H9 (cell line): ENCODE data around the gene PPHLN1. TPM values are rescaled to one million over a fixed set of nuclear protein-coding genes. Genes with fewer than 3 reads are reported as not detected.

Source experiments
- DNase-seq: peaks from one replicate; pipeline ENCODE4 v3.0.0-alpha.2; 2017
- H2AFZ ChIP-seq: one replicate; pipeline ENCODE4 v1.6.1; 2013; ENCODE audit warnings: mild to moderate bottlenecking, low read length, control low read depth, moderate library complexity
- H2AK5ac ChIP-seq: 2 replicates; pipeline ENCODE4 v1.6.1; 2013; ENCODE audit warnings: low read length, control low read depth, mixed read lengths; ENCODE audit not compliant: insufficient read length
- H2BK120ac ChIP-seq: one replicate; pipeline ENCODE4 v1.6.1; 2013; ENCODE audit warnings: low read depth, mild to moderate bottlenecking, low read length, control low read depth, inconsistent platforms; ENCODE audit not compliant: poor library complexity, severe bottlenecking
- H2BK12ac ChIP-seq: 2 replicates; pipeline ENCODE4 v1.6.1; 2013; ENCODE audit warnings: low read length, control low read depth, mixed read lengths, low read depth; ENCODE audit not compliant: insufficient read length
- H2BK15ac ChIP-seq: 2 replicates; pipeline ENCODE4 v1.6.1; 2013; ENCODE audit warnings: low read depth, low read length, control low read depth
- H2BK20ac ChIP-seq: one replicate; pipeline ENCODE4 v1.6.1; 2013; ENCODE audit warnings: low read depth, mild to moderate bottlenecking, low read length, control low read depth, inconsistent platforms; ENCODE audit not compliant: poor library complexity, severe bottlenecking
- H2BK5ac ChIP-seq: 2 replicates; pipeline ENCODE4 v1.6.1; 2013; ENCODE audit warnings: low read length, control low read depth, mixed read lengths; ENCODE audit not compliant: insufficient read length
- H3K14ac ChIP-seq: 2 replicates; pipeline ENCODE4 v1.6.1; 2013; ENCODE audit warnings: low read length, control low read depth; ENCODE audit not compliant: insufficient read depth
- H3K18ac ChIP-seq: 2 replicates; pipeline ENCODE4 v1.6.1; 2013; ENCODE audit warnings: low read depth, mild to moderate bottlenecking, mixed read lengths, low read length, control low read depth; ENCODE audit not compliant: insufficient read length
- H3K23ac ChIP-seq: 2 replicates; pipeline ENCODE4 v1.6.1; 2013; ENCODE audit warnings: low read length, control low read depth, mixed read lengths, low read depth; ENCODE audit not compliant: insufficient read length
- H3K23me2 ChIP-seq: 2 replicates; pipeline ENCODE4 v1.6.1; 2013; ENCODE audit warnings: low read depth, mild to moderate bottlenecking, mixed read lengths, low read length, control low read depth; ENCODE audit not compliant: insufficient read length, poor library complexity, severe bottlenecking
- H3K27ac ChIP-seq: 2 replicates; pipeline ENCODE4 v1.5.1; 2013; ENCODE audit warnings: low read length, control low read depth, mixed read lengths, low read depth; ENCODE audit not compliant: insufficient read length
- H3K27me3 ChIP-seq: 2 replicates; pipeline ENCODE4 v1.6.1; 2013; ENCODE audit warnings: low read length, control low read depth, inconsistent platforms; ENCODE audit not compliant: insufficient read depth
- H3K4ac ChIP-seq: 2 replicates; pipeline ENCODE4 v1.6.1; 2013; ENCODE audit warnings: low read depth, mild to moderate bottlenecking, control low read depth, inconsistent platforms, low read length, moderate library complexity
- H3K4me1 ChIP-seq: 2 replicates; pipeline ENCODE4 v1.6.1; 2013; ENCODE audit warnings: low read length, control low read depth, inconsistent platforms; ENCODE audit not compliant: insufficient read depth
- H3K4me2 ChIP-seq: 2 replicates; pipeline ENCODE4 v1.6.1; 2013; ENCODE audit warnings: low read length, control low read depth, mixed read lengths; ENCODE audit not compliant: insufficient read length, insufficient read depth
- H3K56ac ChIP-seq: 2 replicates; pipeline ENCODE4 v1.6.1; 2013; ENCODE audit warnings: low read depth, mild to moderate bottlenecking, mixed read lengths, low read length, control low read depth; ENCODE audit not compliant: insufficient read length
- H3K79me1 ChIP-seq: 2 replicates; pipeline ENCODE4 v1.6.1; 2013; ENCODE audit warnings: low read depth, mild to moderate bottlenecking, moderate library complexity, low read length, control low read depth, inconsistent platforms; ENCODE audit not compliant: insufficient read depth, poor library complexity, severe bottlenecking
- H3K79me2 ChIP-seq: 2 replicates; pipeline ENCODE4 v1.6.1; 2013; ENCODE audit warnings: low read length, control low read depth, inconsistent platforms; ENCODE audit not compliant: insufficient read depth
- H3K9ac ChIP-seq: 2 replicates; pipeline ENCODE4 v1.6.1; 2013; ENCODE audit warnings: low read length, control low read depth, mixed read lengths; ENCODE audit not compliant: insufficient read length; ENCODE audit errors: extremely low read depth
- H3K9me3 ChIP-seq: one replicate; pipeline ENCODE4 v1.6.1; 2013; ENCODE audit warnings: low read depth, low read length, inconsistent platforms; ENCODE audit not compliant: control insufficient read depth
- H3T11ph ChIP-seq: one replicate; pipeline ENCODE4 v1.6.1; 2013; ENCODE audit warnings: mild to moderate bottlenecking, low read length, control low read depth, inconsistent platforms
- H4K20me1 ChIP-seq: one replicate; pipeline ENCODE4 v1.6.1; 2013; ENCODE audit not compliant: control insufficient read depth, insufficient read length, insufficient read depth
- H4K5ac ChIP-seq: 2 replicates; pipeline ENCODE4 v1.6.1; 2013; ENCODE audit warnings: low read depth, mild to moderate bottlenecking, mixed read lengths, low read length, control low read depth; ENCODE audit not compliant: insufficient read length
- H4K8ac ChIP-seq: replicated peaks from 2 replicates; pipeline ENCODE4 v1.6.1; 2013; ENCODE audit warnings: low read length, control low read depth, mixed read lengths, low read depth; ENCODE audit not compliant: insufficient read length
- H4K91ac ChIP-seq: 2 replicates; pipeline ENCODE4 v1.6.1; 2013; ENCODE audit warnings: low read depth, mild to moderate bottlenecking, moderate library complexity, mixed read lengths, low read length, control low read depth; ENCODE audit not compliant: insufficient read length
- H3K27ac Mint-ChIP-seq, 3 experiments: 2 replicates in 2 of 3; 3 replicates in 1 of 3; pipeline ENCODE4 v1.8.0; 2020 to 2021; ENCODE audit warnings: mixed read lengths in 3 of 3, mild to moderate bottlenecking in 1 of 3, moderate library complexity in 1 of 3
- H3K27me3 Mint-ChIP-seq: 2 replicates; pipeline ENCODE4 v1.8.0; 2021; ENCODE audit warnings: low read depth, mild to moderate bottlenecking, moderate library complexity, mixed read lengths
- H3K36me3 Mint-ChIP-seq, 3 experiments: 2 replicates in 2 of 3; 3 replicates in 1 of 3; pipeline ENCODE4 v1.8.0; 2020 to 2021; ENCODE audit warnings: low read depth in 3 of 3, mixed read lengths in 3 of 3; ENCODE audit not compliant: insufficient read depth in 1 of 3
- H3K4me1 Mint-ChIP-seq, 2 experiments: 2 replicates each; pipeline ENCODE4 v1.8.0; 2020; ENCODE audit warnings: mixed read lengths in 2 of 2
- H3K4me3 Mint-ChIP-seq, 2 experiments: 2 replicates in 1 of 2; 3 replicates in 1 of 2; pipeline ENCODE4 v1.8.0; 2020 to 2021; ENCODE audit warnings: mild to moderate bottlenecking in 2 of 2, mixed read lengths in 2 of 2, moderate library complexity in 1 of 2
- H3K9me3 Mint-ChIP-seq, 2 experiments: 2 replicates in 1 of 2; 3 replicates in 1 of 2; pipeline ENCODE4 v1.8.0; 2020; ENCODE audit warnings: mild to moderate bottlenecking in 2 of 2, mixed read lengths in 2 of 2, moderate library complexity in 1 of 2
- WGBS: extraction: QIAGEN DNeasy Blood & Tissue Kit; methylation state at CpG from one replicate; pipeline ENCODE4 v1.1.7; 2013; ENCODE audit warnings: missing lambda C conversion rate, low lambda C conversion rate, mixed read lengths; ENCODE audit not compliant: insufficient read length; ENCODE audit errors: extremely low coverage; 5-methylcytosine and 5-hydroxymethylcytosine counted together
- total RNA-seq: library from RNA; stranded (reverse); gene quantifications from 2 replicates; pipeline ENCODE4 v1.2.1, GENCODE V29; 2021
- TF ChIP-seq, protein P1 (sequence below): fragments of 200-600 bp; sonication (generic); conservative IDR thresholded peaks from 3 replicates; pipeline ENCODE4 v1.8.0; 2021; ENCODE audit warnings: antibody characterized with exemption, mild to moderate bottlenecking

Gene PPHLN1
- total RNA-seq, 1 experiment from 2014 or later = 66.2 TPM

DNA sequence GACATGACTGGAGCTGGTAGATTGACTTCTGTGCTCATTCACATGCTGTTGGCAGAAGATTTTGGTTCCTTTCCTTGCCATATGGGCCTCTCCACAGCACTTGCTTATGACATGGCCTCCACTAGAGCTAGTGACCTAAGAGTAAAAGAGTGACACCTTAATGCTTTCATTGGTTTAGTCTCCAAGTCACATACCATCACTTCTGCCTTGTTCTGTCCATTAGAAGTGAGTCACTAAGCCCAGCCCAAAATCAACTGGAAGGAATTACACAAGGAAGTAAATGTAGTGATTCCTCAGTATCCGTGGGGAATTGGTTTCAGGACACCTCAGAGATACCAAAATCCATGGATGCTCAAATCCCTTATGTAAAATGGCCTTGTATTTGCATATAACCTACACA, 81.3 kb downstream of the PPHLN1 start:
- no CpG with 5 or more reads among the region's 1 CpG for WGBS
- H3K4me1 Mint-ChIP-seq = no peaks in the 10 kb centered on the region

More for the DNA sequence above, 81.3 kb downstream of the PPHLN1 start:
- no peaks in the 10 kb centered on the region for H3K23me2 ChIP-seq
- no peak overlapping the region for H4K5ac ChIP-seq
- no peak overlapping the region for H3K23ac ChIP-seq
- H3K27ac Mint-ChIP-seq = no peak overlapping the region
- H3K9me3 Mint-ChIP-seq = no peaks in the 10 kb centered on the region
- no peak overlapping the region for H3T11ph ChIP-seq
- no peak overlapping the region for H2BK12ac ChIP-seq
- H3K4me1 ChIP-seq = no peaks in the 10 kb centered on the region
- no peak overlapping the region for H3K4me3 Mint-ChIP-seq
- no peak overlapping the region for H2AK5ac ChIP-seq
- H2BK20ac ChIP-seq = no peak overlapping the region
- H3K4ac ChIP-seq = no peak overlapping the region
- H3K79me2 ChIP-seq = no peaks in the 10 kb centered on the region
- H3K9ac ChIP-seq = no peak overlapping the region
- no peaks in the 10 kb centered on the region for H4K20me1 ChIP-seq
- TF ChIP-seq, protein P1, sequence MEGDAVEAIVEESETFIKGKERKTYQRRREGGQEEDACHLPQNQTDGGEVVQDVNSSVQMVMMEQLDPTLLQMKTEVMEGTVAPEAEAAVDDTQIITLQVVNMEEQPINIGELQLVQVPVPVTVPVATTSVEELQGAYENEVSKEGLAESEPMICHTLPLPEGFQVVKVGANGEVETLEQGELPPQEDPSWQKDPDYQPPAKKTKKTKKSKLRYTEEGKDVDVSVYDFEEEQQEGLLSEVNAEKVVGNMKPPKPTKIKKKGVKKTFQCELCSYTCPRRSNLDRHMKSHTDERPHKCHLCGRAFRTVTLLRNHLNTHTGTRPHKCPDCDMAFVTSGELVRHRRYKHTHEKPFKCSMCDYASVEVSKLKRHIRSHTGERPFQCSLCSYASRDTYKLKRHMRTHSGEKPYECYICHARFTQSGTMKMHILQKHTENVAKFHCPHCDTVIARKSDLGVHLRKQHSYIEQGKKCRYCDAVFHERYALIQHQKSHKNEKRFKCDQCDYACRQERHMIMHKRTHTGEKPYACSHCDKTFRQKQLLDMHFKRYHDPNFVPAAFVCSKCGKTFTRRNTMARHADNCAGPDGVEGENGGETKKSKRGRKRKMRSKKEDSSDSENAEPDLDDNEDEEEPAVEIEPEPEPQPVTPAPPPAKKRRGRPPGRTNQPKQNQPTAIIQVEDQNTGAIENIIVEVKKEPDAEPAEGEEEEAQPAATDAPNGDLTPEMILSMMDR = no peak
- no peak overlapping the region for H2BK5ac ChIP-seq
- no peaks in the 10 kb centered on the region for H3K27me3 ChIP-seq
- no peak overlapping the region for H3K18ac ChIP-seq
- no peaks in the 10 kb centered on the region for H3K79me1 ChIP-seq
- no peak overlapping the region for H3K56ac ChIP-seq
- H4K91ac ChIP-seq = no peak overlapping the region
- H3K14ac ChIP-seq = no peak overlapping the region
- no peak overlapping the region for H2BK120ac ChIP-seq
- H3K4me2 ChIP-seq = no peak overlapping the region
- H4K8ac ChIP-seq = no peak overlapping the region
- H3K27ac ChIP-seq = no peak overlapping the region
- no peak for DNase-seq
- no peaks in the 10 kb centered on the region for H3K9me3 ChIP-seq
- no peak overlapping the region for H2BK15ac ChIP-seq
- peaks cover 2 to 10% (median 9%) of the 10 kb centered on the region in 3 experiments; a peak in 3 of 7 replicates for H3K36me3 Mint-ChIP-seq
- H2AFZ ChIP-seq = no peak overlapping the region
- H3K27me3 Mint-ChIP-seq = no peaks in the 10 kb centered on the region
